Sigmoid colon (tissue), 7 donors: ENCODE results near the gene SFRP4. TPM values are rescaled to one million over a fixed set of nuclear protein-coding genes. Genes with fewer than 3 reads are reported as not detected.

Source experiments
- DNase-seq: peaks from one replicate; pipeline ENCODE4 v3.0.0-alpha.2; 2019
- H3K27ac ChIP-seq, 4 donors: fragments of 200-600 bp; sonication (generic); one replicate each; pipeline ENCODE4 v1.5.1; 2016 to 2019; ENCODE audit warnings: mild to moderate bottlenecking in 1 of 4
- H3K27me3 ChIP-seq, 3 donors: fragments of 200-600 bp; sonication (generic); one replicate each; pipeline ENCODE4 v1.5.1; 2019; ENCODE audit warnings: mild to moderate bottlenecking in 1 of 3
- H3K36me3 ChIP-seq, 4 donors: fragments of 200-600 bp; sonication (generic); one replicate each; pipeline ENCODE4 v1.5.1; 2016 to 2019
- H3K4me1 ChIP-seq, 4 donors: fragments of 200-600 bp; sonication (generic); one replicate each; pipeline ENCODE4 v1.5.1; 2017 to 2019
- H3K4me3 ChIP-seq, 4 donors: fragments of 200-600 bp; sonication (generic); one replicate each; pipeline ENCODE4 v1.5.1; 2017 to 2019; ENCODE audit warnings: mild to moderate bottlenecking in 2 of 4, moderate library complexity in 1 of 4
- H3K9me3 ChIP-seq, 4 donors: fragments of 200-600 bp in 3 of 4; sonication (generic) in 3 of 4; one replicate each; pipeline versions ENCODE4 v1.5.1 to v1.6.1; 2013 to 2019
- EP300 ChIP-seq, 4 donors: sonication (generic); formaldehyde crosslinking; IDR thresholded peaks; one replicate each; pipeline ENCODE4 v1.6.1; 2017; ENCODE audit warnings: antibody characterized with exemption in 4 of 4
- POLR2A ChIP-seq, 2 donors: fragments of 450-650 bp; IDR thresholded peaks; one replicate each; pipeline ENCODE4 v1.6.1; 2016; ENCODE audit warnings: antibody characterized with exemption in 2 of 2, mild to moderate bottlenecking in 2 of 2, moderate library complexity in 2 of 2
- POLR2AphosphoS5 ChIP-seq, 4 donors: sonication (generic); formaldehyde crosslinking; IDR thresholded peaks; one replicate each; pipeline ENCODE4 v1.6.1; 2017; ENCODE audit warnings: antibody characterized with exemption in 4 of 4
- WGBS, 2 donors: extraction: QIAGEN DNeasy Blood & Tissue Kit; methylation state at CpG; one replicate each; pipeline ENCODE4 v1.1.7; 2013; 5-methylcytosine and 5-hydroxymethylcytosine counted together
- intact Hi-C: fragments of 100-400 bp; cut with DNase I; formaldehyde crosslinking; loops from one replicate; pipeline ENCODE4 v1.15.1; 2023
- polyA plus RNA-seq, 3 donors: library from polyadenylated mRNA; stranded (reverse); fragments of 200-250 nt; gene quantifications; one replicate each; pipeline ENCODE4 v1.2.3, GENCODE V29; 2013
- total RNA-seq, 4 donors: library from RNA; depleted of rRNA; stranded (reverse); fragments of >200 nt; gene quantifications; one replicate each; pipeline ENCODE4 v1.1.0, GENCODE V29; 2016
- TF ChIP-seq, protein P1 (sequence below), 4 experiments: fragments of 450-650 bp in 3 of 4; fragments of 200-600 bp in 1 of 4; IDR thresholded peaks; one replicate each; pipeline ENCODE4 v1.5.1; 2016 to 2019; ENCODE audit warnings: antibody characterized with exemption in 4 of 4, mild to moderate bottlenecking in 3 of 4, moderate library complexity in 2 of 4
- donor health status: healthy with polysubstance abuse.
- donor health status: Bipolar disorder and iron deficiency.
- donor health status: healthy.

SFRP4 gene
- total and polyA plus RNA-seq, 7 donors, result 0.23 to 10.2 (median 1.2) TPM

- H3K4me3 ChIP-seq, result no peak overlapping the region
- H3K27me3 ChIP-seq, result no peaks in the 10 kb centered on the region
- intact Hi-C loops, result no loop called here
- no peak overlapping the region for H3K27ac ChIP-seq
- WGBS, 2 donors, result 82 to 88% methylated on average over 6 of the region's 6 CpGs
- H3K9me3 ChIP-seq, result peaks cover 0 to 2% (median 0%) of the 10 kb centered on the region in 4 donors
- H3K36me3 ChIP-seq, result no peaks in the 10 kb centered on the region
- TF ChIP-seq, protein P1, sequence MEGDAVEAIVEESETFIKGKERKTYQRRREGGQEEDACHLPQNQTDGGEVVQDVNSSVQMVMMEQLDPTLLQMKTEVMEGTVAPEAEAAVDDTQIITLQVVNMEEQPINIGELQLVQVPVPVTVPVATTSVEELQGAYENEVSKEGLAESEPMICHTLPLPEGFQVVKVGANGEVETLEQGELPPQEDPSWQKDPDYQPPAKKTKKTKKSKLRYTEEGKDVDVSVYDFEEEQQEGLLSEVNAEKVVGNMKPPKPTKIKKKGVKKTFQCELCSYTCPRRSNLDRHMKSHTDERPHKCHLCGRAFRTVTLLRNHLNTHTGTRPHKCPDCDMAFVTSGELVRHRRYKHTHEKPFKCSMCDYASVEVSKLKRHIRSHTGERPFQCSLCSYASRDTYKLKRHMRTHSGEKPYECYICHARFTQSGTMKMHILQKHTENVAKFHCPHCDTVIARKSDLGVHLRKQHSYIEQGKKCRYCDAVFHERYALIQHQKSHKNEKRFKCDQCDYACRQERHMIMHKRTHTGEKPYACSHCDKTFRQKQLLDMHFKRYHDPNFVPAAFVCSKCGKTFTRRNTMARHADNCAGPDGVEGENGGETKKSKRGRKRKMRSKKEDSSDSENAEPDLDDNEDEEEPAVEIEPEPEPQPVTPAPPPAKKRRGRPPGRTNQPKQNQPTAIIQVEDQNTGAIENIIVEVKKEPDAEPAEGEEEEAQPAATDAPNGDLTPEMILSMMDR (IDR thresholded peaks at IDR 0.05), result no peak
- no peak for TF ChIP-seq POLR2A (IDR thresholded peaks at IDR 0.05)
- TF ChIP-seq EP300 (IDR thresholded peaks at IDR 0.05), result no peak
- TF ChIP-seq POLR2AphosphoS5 (IDR thresholded peaks at IDR 0.05), result no peak
- no peak for DNase-seq
- H3K4me1 ChIP-seq, result no peaks in the 10 kb centered on the region
Observed at GRCh38 chr7:37882086-37882485, 34.5 kb downstream of the SFRP4 start.

Other genes with a start within 250 kb of the SFRP4 start
- gene GPR141, start 233.1 kb downstream of the SFRP4 start, total RNA-seq, result 1 to 10 TPM in 1 of 4 donors, not detected in 3; 1.2 TPM
- 1 to 10 TPM in 1 of 3 donors, under 1 TPM in 1, not detected in 1; 0.82 to 1.2 TPM for gene GPR141, start 233.1 kb downstream of the SFRP4 start, polyA plus RNA-seq
- under 1 TPM in 1 of 4 donors, not detected in 3; 0.36 TPM for gene NME8, start 68.2 kb downstream of the SFRP4 start, total RNA-seq
- not detected for gene NME8, start 68.2 kb downstream of the SFRP4 start, polyA plus RNA-seq
- 10 to 100 TPM in 3 of 4 donors, 1 to 10 TPM in 1; 9.2 to 20.9 (median 13.9) TPM for gene EPDR1, start 3.8 kb upstream of the SFRP4 start, total RNA-seq
- gene EPDR1, start 3.8 kb upstream of the SFRP4 start, polyA plus RNA-seq, result 1 to 10 TPM; 4.2 to 5.8 (median 5.5) TPM